ENCODE results near the gene GOLIM4.
"Not testable (repeated sequence)": the region's sequence is repeated elsewhere in the genome, so short reads cannot be mapped to it uniquely, and the experiment has no call there.

Gene GOLIM4

GRCh38 chr3:168025076-168025475 is 70.6 kb downstream of the GOLIM4 start:
- no peaks in the 10 kb centered on the region for H3K27me3 ChIP-seq (ENCODE audit: low read depth, low read length)
- H3K9me3 ChIP-seq (ENCODE audit: insufficient read depth, low read length): no peaks in the 10 kb centered on the region
- H3K4me2 ChIP-seq (ENCODE audit: low read length): no peak overlapping the region
- H2AFZ ChIP-seq (ENCODE audit: low read depth, low read length): no peak overlapping the region
- no peak overlapping the region for H3K4me3 ChIP-seq (ENCODE audit: low read length)
- H3K79me2 ChIP-seq (ENCODE audit: low read length): no peaks in the 10 kb centered on the region
- peaks cover 13% of the 10 kb centered on the region for H3K36me3 ChIP-seq (replicated peaks; ENCODE audit: low read depth, low read length)
- H4K20me1 ChIP-seq (ENCODE audit: insufficient read depth, low read length): no peaks in the 10 kb centered on the region
- no peak overlapping the region for H3K27ac ChIP-seq (ENCODE audit: low read length)
- H3K4me1 ChIP-seq (ENCODE audit: low read length): no peaks in the 10 kb centered on the region
- TF ChIP-seq, protein P1, sequence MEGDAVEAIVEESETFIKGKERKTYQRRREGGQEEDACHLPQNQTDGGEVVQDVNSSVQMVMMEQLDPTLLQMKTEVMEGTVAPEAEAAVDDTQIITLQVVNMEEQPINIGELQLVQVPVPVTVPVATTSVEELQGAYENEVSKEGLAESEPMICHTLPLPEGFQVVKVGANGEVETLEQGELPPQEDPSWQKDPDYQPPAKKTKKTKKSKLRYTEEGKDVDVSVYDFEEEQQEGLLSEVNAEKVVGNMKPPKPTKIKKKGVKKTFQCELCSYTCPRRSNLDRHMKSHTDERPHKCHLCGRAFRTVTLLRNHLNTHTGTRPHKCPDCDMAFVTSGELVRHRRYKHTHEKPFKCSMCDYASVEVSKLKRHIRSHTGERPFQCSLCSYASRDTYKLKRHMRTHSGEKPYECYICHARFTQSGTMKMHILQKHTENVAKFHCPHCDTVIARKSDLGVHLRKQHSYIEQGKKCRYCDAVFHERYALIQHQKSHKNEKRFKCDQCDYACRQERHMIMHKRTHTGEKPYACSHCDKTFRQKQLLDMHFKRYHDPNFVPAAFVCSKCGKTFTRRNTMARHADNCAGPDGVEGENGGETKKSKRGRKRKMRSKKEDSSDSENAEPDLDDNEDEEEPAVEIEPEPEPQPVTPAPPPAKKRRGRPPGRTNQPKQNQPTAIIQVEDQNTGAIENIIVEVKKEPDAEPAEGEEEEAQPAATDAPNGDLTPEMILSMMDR (IDR thresholded peaks at IDR 0.05; ENCODE audit: low read depth, low read length): no peak
- TF ChIP-seq EZH2phosphoT487 (IDR thresholded peaks at IDR 0.05; ENCODE audit: low read depth): no peak
- no peak overlapping the region for H3K9ac ChIP-seq (ENCODE audit: low read length)

GRCh38 chr3:168024537-168024941 is 71.2 kb downstream of the GOLIM4 start:
- no peak for TF ChIP-seq EZH2phosphoT487 (IDR thresholded peaks at IDR 0.05; ENCODE audit: low read depth)
- TF ChIP-seq, protein P1 (IDR thresholded peaks at IDR 0.05; ENCODE audit: low read depth, low read length): no peak
- Histone ChIP-seq H3K9ac (ENCODE audit: low read length) (no peak overlapping the region), H3K4me1 (ENCODE audit: low read length) (no peaks in the 10 kb centered on the region), H3K36me3 (replicated peaks; ENCODE audit: low read depth, low read length) (peaks cover 13% of the 10 kb centered on the region), H4K20me1 (ENCODE audit: insufficient read depth, low read length) (no peaks in the 10 kb centered on the region), H3K4me3 (ENCODE audit: low read length) (no peak overlapping the region), H3K27me3 (ENCODE audit: low read depth, low read length) (no peaks in the 10 kb centered on the region), H2AFZ (ENCODE audit: low read depth, low read length) (no peak overlapping the region), H3K4me2 (ENCODE audit: low read length) (no peak overlapping the region), H3K79me2 (ENCODE audit: low read length) (no peaks in the 10 kb centered on the region), H3K27ac (ENCODE audit: low read length) (no peak overlapping the region), H3K9me3 (ENCODE audit: insufficient read depth, low read length) (no peaks in the 10 kb centered on the region)

- no peaks in the 10 kb centered on the region for H3K9me3 ChIP-seq (ENCODE audit: insufficient read depth, low read length)
- no peaks in the 10 kb centered on the region for H3K79me2 ChIP-seq (ENCODE audit: low read length)
- H3K4me3 ChIP-seq (ENCODE audit: low read length): no peak overlapping the region
- no peak for TF ChIP-seq EZH2phosphoT487 (IDR thresholded peaks at IDR 0.05; ENCODE audit: low read depth)
- no peaks in the 10 kb centered on the region for H4K20me1 ChIP-seq (ENCODE audit: insufficient read depth, low read length)
- no peak overlapping the region for H3K27ac ChIP-seq (ENCODE audit: low read length)
- H3K36me3 ChIP-seq (replicated peaks; ENCODE audit: low read depth, low read length): peaks cover 13% of the 10 kb centered on the region
- H3K27me3 ChIP-seq (ENCODE audit: low read depth, low read length): no peaks in the 10 kb centered on the region
- H3K4me1 ChIP-seq (ENCODE audit: low read length): no peaks in the 10 kb centered on the region
- H3K4me2 ChIP-seq (ENCODE audit: low read length): no peak overlapping the region
- no peak overlapping the region for H2AFZ ChIP-seq (ENCODE audit: low read depth, low read length)
- H3K9ac ChIP-seq (ENCODE audit: low read length): no peak overlapping the region
Measured at GRCh38 chr3:168021737-168022450, 73.8 kb downstream of the GOLIM4 start.

DNA sequence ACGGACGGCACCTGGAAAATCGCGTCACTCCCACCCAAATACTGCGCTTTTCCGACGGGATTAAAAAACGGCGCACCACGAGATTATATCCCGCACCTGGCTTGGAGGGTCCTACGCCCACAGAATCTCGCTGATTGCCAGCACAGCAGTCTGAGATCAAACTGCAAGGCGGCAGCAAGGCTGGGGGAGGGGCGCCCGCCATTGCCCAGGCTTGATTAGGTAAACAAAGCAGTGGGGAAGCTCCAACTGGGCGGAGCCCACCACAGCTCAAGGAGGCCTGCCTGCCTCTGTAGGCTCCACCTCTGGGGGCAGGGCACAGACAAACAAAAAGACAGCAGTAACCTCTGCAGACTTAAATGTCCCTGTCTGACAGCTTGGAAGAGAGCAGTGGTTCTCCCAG is 84.4 kb downstream of the GOLIM4 start:
- not testable (repeated sequence) for H3K9ac ChIP-seq (ENCODE audit: low read length); H3K4me2 ChIP-seq (ENCODE audit: low read length); H3K27me3 ChIP-seq (ENCODE audit: low read depth, low read length); H4K20me1 ChIP-seq (ENCODE audit: insufficient read depth, low read length); H3K36me3 ChIP-seq (replicated peaks; ENCODE audit: low read depth, low read length); H2AFZ ChIP-seq (ENCODE audit: low read depth, low read length); H3K4me1 ChIP-seq (ENCODE audit: low read length); H3K79me2 ChIP-seq (ENCODE audit: low read length); H3K4me3 ChIP-seq (ENCODE audit: low read length); H3K9me3 ChIP-seq (ENCODE audit: insufficient read depth, low read length); H3K27ac ChIP-seq (ENCODE audit: low read length)

GRCh38 chr3:168006584-168006983 is 89.1 kb downstream of the GOLIM4 start:
- no peak overlapping the region for H3K27ac ChIP-seq (ENCODE audit: low read length)
- H3K9me3 ChIP-seq (ENCODE audit: insufficient read depth, low read length): no peaks in the 10 kb centered on the region
- H4K20me1 ChIP-seq (ENCODE audit: insufficient read depth, low read length): no peaks in the 10 kb centered on the region
- H3K4me3 ChIP-seq (ENCODE audit: low read length): no peak overlapping the region
- H2AFZ ChIP-seq (ENCODE audit: low read depth, low read length): no peak overlapping the region
- H3K36me3 ChIP-seq (replicated peaks; ENCODE audit: low read depth, low read length): peaks cover 3% of the 10 kb centered on the region
- H3K4me1 ChIP-seq (ENCODE audit: low read length): no peaks in the 10 kb centered on the region
- no peaks in the 10 kb centered on the region for H3K27me3 ChIP-seq (ENCODE audit: low read depth, low read length)
- no peak overlapping the region for H3K4me2 ChIP-seq (ENCODE audit: low read length)
- no peak overlapping the region for H3K9ac ChIP-seq (ENCODE audit: low read length)
- H3K79me2 ChIP-seq (ENCODE audit: low read length): no peaks in the 10 kb centered on the region
- TF ChIP-seq EZH2phosphoT487 (IDR thresholded peaks at IDR 0.05; ENCODE audit: low read depth): no peak
- TF ChIP-seq, protein P1 (IDR thresholded peaks at IDR 0.05; ENCODE audit: low read depth, low read length): no peak
